ENCODE results near the gene ZNF326. TPM values are rescaled to one million over a fixed set of nuclear protein-coding genes. Genes with fewer than 3 reads are reported as not detected.

The ZNF326 gene, protein sequence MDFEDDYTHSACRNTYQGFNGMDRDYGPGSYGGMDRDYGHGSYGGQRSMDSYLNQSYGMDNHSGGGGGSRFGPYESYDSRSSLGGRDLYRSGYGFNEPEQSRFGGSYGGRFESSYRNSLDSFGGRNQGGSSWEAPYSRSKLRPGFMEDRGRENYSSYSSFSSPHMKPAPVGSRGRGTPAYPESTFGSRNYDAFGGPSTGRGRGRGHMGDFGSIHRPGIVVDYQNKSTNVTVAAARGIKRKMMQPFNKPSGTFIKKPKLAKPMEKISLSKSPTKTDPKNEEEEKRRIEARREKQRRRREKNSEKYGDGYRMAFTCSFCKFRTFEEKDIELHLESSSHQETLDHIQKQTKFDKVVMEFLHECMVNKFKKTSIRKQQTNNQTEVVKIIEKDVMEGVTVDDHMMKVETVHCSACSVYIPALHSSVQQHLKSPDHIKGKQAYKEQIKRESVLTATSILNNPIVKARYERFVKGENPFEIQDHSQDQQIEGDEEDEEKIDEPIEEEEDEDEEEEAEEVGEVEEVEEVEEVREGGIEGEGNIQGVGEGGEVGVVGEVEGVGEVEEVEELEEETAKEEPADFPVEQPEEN
- 4.8 and 7.2 TPM in 2 replicates for total RNA-seq

DNA sequence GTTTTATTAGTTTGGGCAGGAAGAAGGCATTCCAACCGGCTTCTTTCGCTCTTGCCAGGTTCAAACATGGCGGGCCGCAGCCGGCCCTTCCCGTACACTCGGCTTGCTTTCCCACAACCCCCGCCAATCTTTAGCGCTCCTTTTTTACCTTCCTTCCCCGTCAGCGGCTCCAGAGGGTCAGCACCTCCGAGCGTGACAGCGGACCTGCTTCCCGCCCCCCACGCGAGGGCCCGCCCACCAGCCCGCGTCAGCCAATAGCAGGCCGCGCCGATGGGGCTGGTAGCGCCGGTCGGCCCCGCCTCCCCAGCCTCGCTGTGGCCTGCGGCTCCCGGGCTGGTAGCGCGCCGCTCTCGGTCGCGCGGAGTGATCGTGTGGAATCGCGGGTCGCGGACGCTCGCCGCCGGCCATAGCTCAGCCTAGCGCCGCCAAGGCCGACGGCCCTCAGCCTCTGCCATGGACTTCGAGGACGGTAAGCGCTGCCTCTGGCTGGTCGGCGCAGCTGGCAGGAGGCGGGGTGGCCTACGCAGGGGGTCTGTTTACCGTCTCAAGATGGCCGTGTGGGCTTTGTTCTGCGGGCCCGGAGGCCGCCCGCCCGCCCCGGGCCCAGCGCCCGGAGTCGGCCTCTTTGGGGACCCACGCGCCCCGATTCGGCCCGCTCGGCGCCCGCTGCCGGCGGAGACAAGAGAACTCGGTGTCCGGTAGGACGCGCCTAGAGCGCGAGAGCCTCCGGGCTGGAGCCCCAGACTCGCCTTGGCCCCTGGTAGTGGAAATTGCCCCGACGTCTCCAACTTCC lies at the start of gene ZNF326:
TSS of gene ZNF326 (plus strand) at position 306 of the 793 bp plus-strand sequence. CDS start at position 454, 148 bp downstream.

Other genes starting within 250 kb of the ZNF326 start
- gene LRRC8D, start 174.1 kb upstream of the ZNF326 start, total RNA-seq, result 25.0 and 37.8 TPM in 2 replicates